Ascending aorta (tissue), 2 donors: ENCODE measurements around the gene CSMD2. TPM values are rescaled to one million over a fixed set of nuclear protein-coding genes. Genes with fewer than 3 reads are reported as not detected.

ENCODE experiments used
- DNase-seq, 2 donors: peaks; one replicate each; pipeline ENCODE4 v3.0.0-alpha.2; 2019; ENCODE audit warnings: low spot score in 2 of 2
- H3K27ac ChIP-seq, 2 donors: fragments of 200-600 bp; sonication (generic); one replicate each; pipeline ENCODE4 v1.5.1; 2016 to 2017; ENCODE audit warnings: mild to moderate bottlenecking in 1 of 2
- H3K27me3 ChIP-seq: fragments of 200-600 bp; sonication (generic); one replicate; pipeline ENCODE4 v1.5.1; 2017
- H3K36me3 ChIP-seq, 2 donors: fragments of 200-600 bp; sonication (generic); one replicate each; pipeline ENCODE4 v1.5.1; 2016
- H3K4me1 ChIP-seq, 2 donors: fragments of 200-600 bp; sonication (generic); one replicate each; pipeline ENCODE4 v1.5.1; 2016 to 2017; ENCODE audit warnings: mild to moderate bottlenecking in 1 of 2
- H3K4me3 ChIP-seq, 2 donors: fragments of 200-600 bp; sonication (generic); one replicate each; pipeline ENCODE4 v1.5.1; 2016 to 2017; ENCODE audit warnings: mild to moderate bottlenecking in 1 of 2
- H3K9me3 ChIP-seq, 2 donors: fragments of 200-600 bp; sonication (generic); one replicate each; pipeline ENCODE4 v1.5.1; 2016
- CTCF ChIP-seq, 3 experiments: fragments of 200-600 bp in 2 of 3; fragments of 450-650 bp in 1 of 3; sonication (generic) in 2 of 3; IDR thresholded peaks; one replicate each; pipeline ENCODE4 v1.5.1; 2016 to 2019; ENCODE audit warnings: antibody characterized with exemption in 3 of 3, mild to moderate bottlenecking in 1 of 3, moderate library complexity in 1 of 3
- intact Hi-C: fragments of 100-400 bp; cut with DNase I; formaldehyde crosslinking; loops from one replicate; pipeline ENCODE4 v1.15.1; 2023
- total RNA-seq: library from RNA; depleted of rRNA; stranded (reverse); fragments of >200 nt; gene quantifications from one replicate; pipeline ENCODE4 v1.1.0, GENCODE V29; 2016

Gene CSMD2
- total RNA-seq, 1 donor from 2014 or later = 10.9 TPM

DNA sequence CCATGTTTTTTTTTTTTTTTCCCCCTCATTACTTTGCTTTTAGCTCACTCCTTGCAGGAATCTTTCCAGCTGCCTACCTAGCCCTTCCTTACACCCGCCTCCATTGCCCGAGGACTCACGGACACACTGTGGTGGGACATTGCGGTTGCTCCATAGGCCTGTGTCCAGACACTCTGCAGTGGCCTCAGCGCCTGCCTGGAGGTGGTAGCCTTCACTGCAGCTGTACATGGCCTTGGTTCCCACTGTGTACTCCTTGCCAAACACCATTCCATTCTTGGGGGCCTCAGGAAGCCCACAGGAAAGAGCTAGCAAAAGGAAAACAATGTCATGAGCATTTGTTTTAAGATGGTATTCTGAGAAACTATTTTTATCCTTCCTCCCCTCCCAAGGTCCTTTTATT lies 592.6 kb downstream of the CSMD2 start:
- intact Hi-C loops = no loop called here
- no peak for DNase-seq
- no peaks in the 10 kb centered on the region for H3K27me3 ChIP-seq
- H3K36me3 ChIP-seq = no peaks in the 10 kb centered on the region
- no peak overlapping the region for H3K27ac ChIP-seq
- no peak overlapping the region for H3K4me3 ChIP-seq
- peaks cover 0 to 4% of the 10 kb centered on the region in 2 donors for H3K9me3 ChIP-seq
- no peak for TF ChIP-seq CTCF (IDR thresholded peaks at IDR 0.05)
- H3K4me1 ChIP-seq = peaks cover 10 to 13% of the 10 kb centered on the region in 2 donors

DNA sequence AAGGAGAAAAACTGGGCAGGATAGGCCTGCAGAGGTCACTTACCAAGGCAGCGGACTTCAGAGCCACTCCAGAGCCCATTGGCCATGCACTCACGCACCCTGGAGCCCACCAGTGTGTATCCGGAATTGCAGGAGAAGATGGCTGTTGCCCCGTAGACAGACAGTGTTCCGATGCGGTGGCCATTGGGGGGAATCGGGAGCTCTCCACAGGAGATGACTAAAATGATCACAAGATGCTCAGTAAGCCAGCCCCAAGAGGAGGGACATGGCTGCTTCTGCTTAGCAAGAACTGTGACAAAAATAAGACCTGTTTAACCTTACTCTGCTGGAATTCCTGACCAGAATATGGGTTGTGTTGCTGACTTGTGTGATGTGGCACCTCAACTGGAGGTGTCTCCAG lies 595.7 kb downstream of the CSMD2 start:
- Histone ChIP-seq H3K27me3 (no peaks in the 10 kb centered on the region), H3K4me1 (peaks cover under 1 to 7% of the 10 kb centered on the region in 2 donors), H3K27ac (no peak overlapping the region), H3K4me3 (no peak overlapping the region), H3K9me3 (peaks cover 0 to 4% of the 10 kb centered on the region in 2 donors), H3K36me3 (no peaks in the 10 kb centered on the region)
- no peak for TF ChIP-seq CTCF (IDR thresholded peaks at IDR 0.05)
- intact Hi-C loops = no loop called here
- no peak for DNase-seq

DNA sequence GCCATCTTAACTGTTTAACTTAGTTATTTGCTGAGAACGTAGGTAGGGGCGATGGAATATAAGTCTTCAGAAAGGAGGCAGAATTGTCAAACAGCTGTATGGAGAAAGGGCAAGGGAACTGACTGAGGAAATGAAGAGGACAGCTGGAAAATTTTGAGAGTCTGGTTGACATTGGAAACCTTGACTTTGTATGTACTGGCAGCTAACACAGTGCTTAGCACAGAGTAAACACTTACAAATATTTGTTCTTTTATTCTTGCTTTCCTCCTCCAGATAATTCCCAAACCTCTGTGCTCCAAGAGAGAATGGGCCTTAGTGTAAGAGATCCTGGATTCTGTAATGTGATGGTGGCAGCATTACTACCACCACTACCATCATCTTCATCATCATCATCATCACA lies 601.3 kb downstream of the CSMD2 start:
- no peak overlapping the region for H3K4me3 ChIP-seq
- no peaks in the 10 kb centered on the region for H3K9me3 ChIP-seq
- no peaks in the 10 kb centered on the region for H3K36me3 ChIP-seq
- peaks cover 0 to 10% of the 10 kb centered on the region in 2 donors for H3K4me1 ChIP-seq
- peak overlapping the region; percentile 52 to 56 for H3K27ac ChIP-seq
- no peak for TF ChIP-seq CTCF (IDR thresholded peaks at IDR 0.05)
- intact Hi-C loops = no loop called here
- no peak for DNase-seq
- H3K27me3 ChIP-seq = no peaks in the 10 kb centered on the region

DNA sequence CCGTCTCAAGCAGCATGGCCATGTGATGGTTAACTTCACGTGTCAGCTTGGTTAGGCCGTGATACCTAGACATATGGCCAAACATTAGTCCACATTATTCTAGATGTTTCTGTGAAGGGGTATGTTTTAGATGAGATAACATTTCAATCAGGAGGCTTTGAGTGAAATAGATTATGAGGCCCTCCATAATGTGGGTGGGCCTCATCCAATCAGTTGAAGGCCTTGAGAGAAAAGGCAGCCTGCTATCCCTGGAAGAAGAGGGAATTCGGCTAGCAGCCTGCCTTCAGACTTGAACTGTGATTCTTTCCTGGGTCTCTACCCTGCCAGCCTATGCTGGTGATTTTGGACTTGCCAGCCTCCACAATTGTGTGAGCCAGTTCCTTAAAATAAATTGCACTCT lies 602.5 kb downstream of the CSMD2 start:
- peaks cover 0 to 10% of the 10 kb centered on the region in 2 donors for H3K4me1 ChIP-seq
- no peaks in the 10 kb centered on the region for H3K9me3 ChIP-seq
- H3K36me3 ChIP-seq = no peaks in the 10 kb centered on the region
- H3K27me3 ChIP-seq = no peaks in the 10 kb centered on the region
- H3K4me3 ChIP-seq = no peak overlapping the region
- intact Hi-C loops = no loop called here
- DNase-seq = no peak
- H3K27ac ChIP-seq = peak overlapping the region in 1 of 2 donors; percentile 52
- TF ChIP-seq CTCF (IDR thresholded peaks at IDR 0.05) = no peak

DNA sequence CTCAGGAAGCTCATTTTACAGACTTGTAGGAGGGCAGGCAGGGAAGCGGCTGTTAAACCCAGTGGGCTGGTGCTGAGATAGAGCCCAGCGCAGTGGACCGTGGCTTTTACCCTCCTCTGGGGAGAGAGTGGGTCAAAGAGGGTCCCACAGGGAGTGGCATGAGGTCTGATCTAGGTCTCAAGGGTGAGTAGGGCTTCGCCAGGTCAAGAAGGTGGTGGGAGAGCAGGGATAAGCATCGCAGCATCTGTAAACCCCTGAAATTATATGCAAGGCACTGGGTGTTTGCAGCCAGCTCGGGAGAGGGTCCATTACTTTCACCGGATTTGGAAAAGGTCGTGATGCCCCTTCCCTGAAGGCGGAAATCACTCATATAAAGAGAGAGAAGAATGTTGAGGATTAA lies 603.5 kb downstream of the CSMD2 start:
- intact Hi-C loops = no loop called here
- H3K9me3 ChIP-seq = no peaks in the 10 kb centered on the region
- H3K27ac ChIP-seq = no peak overlapping the region
- H3K4me3 ChIP-seq = no peak overlapping the region
- peaks cover 0 to 8% of the 10 kb centered on the region in 2 donors for H3K4me1 ChIP-seq
- no peak for TF ChIP-seq CTCF (IDR thresholded peaks at IDR 0.05)
- H3K36me3 ChIP-seq = no peaks in the 10 kb centered on the region
- DNase-seq = no peak
- no peaks in the 10 kb centered on the region for H3K27me3 ChIP-seq

DNA sequence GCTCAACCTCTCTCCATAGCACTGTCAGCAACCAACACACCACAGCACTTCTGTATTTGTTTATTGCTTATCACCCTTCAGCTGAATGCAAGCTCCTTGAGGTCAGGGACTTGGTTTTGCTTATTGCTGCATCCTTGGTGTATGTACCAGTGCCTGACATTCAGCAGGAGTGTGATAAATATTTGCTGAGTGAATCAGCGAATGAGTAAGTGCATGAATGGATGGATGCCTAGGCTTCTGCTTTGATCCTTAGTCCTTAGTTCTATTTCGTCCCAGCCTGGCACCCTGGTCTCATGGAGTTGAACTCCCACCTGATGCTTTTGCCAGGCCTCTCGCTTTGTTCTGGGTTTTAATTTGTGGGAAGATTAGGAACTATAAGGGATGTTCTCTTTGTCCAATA lies 604.4 kb downstream of the CSMD2 start:
- H3K9me3 ChIP-seq = no peaks in the 10 kb centered on the region
- no peak overlapping the region for H3K27ac ChIP-seq
- peaks cover 0 to 7% of the 10 kb centered on the region in 2 donors for H3K4me1 ChIP-seq
- no peaks in the 10 kb centered on the region for H3K36me3 ChIP-seq
- H3K4me3 ChIP-seq = no peak overlapping the region
- intact Hi-C loops = no loop called here
- TF ChIP-seq CTCF (IDR thresholded peaks at IDR 0.05) = no peak
- DNase-seq = no peak
- H3K27me3 ChIP-seq = no peaks in the 10 kb centered on the region
